Measurements from ENCODE around the gene ANKRD33B.
"Not testable (repeated sequence)": the region's sequence is repeated elsewhere in the genome, so short reads cannot be mapped to it uniquely, and the experiment has no call there.

ANKRD33B gene

DNA sequence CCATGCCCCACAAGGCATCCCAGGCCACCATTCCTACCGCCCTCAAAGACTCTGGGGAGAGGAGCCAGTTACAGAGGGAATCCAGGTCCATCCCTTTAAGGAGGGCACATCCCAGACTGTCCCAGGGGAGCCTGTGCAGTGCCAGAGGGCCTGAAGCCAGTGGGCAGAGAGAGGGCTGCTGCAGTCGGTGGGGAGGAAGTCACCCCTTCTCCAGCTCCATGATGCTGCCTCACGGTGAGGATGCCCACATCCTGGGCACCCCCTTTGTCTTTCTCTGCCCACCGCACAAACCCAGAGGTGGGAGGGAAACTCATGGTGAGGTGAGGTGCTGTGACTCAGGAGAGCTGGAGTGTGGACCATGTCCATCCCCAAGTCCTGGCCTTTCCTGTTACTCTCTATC, 26.2 kb upstream of the ANKRD33B start:
- no peak for DNase-seq

DNA sequence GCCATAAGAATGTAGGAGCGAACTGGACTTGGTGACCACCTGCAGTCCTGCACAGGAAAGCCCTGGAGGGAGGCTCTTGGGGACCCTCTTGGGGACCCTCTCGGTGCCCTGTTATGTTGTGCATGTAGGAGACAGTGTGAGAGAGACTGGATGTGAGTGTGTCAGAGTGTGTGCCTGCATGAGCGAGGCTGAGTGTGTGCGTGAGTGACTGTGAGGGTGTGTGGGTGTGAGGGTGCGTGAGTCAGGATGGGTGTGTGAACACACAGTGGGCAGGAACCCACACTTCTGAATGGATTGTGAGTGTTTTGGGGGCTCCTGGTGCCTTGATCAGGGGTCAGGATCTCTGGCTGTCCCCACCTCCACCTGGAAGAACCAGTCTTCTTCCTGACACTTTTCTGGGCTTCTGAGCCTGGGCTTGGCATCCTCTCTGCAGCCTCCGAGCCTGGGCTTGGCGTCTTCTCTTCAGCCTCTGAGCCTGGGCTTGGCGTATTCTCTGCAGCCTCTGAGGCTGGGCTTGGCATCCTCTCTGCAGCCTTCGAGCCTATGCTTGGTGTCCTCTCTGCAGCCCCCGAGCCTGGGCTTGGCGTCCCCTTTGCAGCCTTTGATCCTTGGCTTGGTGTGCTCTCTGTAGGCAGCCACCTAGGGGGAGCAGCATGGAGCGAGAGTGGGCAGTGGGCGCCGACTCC, 25.6 kb upstream of the ANKRD33B start:
- no peak for DNase-seq

DNA sequence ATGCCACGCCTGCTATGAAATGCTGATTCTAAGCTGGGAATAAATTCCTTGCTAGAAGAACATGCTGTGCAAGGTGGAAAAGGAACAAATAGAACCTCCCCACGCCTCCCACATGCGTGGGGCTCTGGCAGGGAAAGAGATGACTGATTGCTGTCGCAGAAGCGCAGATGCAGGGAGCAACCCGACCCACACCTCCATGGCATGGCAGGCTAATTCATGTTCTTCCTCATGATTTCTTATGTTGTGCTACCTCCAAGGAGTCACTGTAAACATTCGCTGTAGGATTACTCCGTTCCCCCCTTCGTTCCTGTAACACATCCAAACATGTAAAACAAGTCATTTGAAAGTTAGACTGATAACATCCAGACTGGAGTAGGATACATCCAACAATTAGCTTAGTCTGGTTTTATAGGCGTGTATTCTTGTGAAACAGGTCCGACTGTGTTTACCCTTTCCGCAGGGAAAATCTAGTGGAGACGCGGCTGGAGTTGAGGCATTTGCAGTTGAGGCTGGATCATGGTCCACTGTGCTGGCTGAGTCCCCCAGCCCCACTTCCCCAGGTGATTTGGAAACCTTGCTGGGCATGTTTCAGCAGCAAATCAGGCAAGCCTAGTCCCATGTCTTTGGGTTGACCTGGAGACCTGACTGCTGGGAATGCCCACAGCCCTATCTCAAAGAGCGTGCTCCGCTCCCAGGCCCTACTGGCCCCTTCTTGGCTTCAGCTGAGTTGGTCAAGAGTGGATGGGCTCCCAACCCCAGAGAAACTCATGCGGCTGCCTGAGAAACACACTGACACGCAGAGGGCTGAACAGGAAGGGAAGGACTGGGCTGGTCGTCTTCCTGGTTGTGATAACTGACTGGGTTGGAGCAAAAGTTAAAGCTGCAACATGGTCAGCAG, 24.8 kb upstream of the ANKRD33B start:
- DNase-seq, result no peak

DNA sequence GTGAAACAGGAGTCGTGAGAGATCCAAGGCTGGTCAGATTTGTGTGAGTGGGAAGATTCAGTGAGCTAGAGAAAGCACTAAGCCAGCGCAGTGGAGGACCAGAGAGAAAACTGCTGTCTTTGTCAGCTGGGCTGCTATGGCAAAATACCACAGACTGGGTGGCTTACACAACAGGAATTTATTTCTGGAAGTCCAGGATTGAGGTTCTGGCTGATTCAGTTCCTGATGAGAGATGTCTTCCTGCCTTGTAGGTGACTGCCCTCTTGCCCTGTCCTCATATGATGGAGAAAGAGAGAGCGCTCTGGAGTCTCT, 24.2 kb upstream of the ANKRD33B start:
- DNase-seq, result no peak

DNA sequence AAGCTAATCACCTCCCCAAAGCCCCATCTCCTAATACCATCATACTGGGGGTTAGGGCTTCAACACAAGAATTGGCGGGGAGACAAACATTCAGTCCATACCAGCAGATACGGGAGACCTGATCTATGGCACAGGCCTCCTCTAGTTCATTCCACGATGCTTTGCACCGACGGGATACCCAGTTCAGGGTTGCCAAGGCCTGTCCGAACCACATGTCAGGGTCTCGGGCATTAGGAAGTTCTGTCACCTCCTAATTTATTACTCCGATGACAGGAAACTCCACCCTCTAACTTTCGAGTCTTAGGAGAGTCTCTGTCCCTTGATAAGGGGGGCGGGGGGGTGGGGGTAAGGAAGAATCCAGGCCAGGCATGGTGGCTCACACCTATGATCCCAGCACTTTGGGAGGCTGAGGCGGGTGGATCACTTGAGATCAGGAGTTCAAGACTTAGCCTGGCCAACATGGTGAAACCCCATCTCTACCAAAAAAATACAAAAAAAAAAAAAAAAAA, 23.8 kb upstream of the ANKRD33B start:
- DNase-seq, result no peak

DNA sequence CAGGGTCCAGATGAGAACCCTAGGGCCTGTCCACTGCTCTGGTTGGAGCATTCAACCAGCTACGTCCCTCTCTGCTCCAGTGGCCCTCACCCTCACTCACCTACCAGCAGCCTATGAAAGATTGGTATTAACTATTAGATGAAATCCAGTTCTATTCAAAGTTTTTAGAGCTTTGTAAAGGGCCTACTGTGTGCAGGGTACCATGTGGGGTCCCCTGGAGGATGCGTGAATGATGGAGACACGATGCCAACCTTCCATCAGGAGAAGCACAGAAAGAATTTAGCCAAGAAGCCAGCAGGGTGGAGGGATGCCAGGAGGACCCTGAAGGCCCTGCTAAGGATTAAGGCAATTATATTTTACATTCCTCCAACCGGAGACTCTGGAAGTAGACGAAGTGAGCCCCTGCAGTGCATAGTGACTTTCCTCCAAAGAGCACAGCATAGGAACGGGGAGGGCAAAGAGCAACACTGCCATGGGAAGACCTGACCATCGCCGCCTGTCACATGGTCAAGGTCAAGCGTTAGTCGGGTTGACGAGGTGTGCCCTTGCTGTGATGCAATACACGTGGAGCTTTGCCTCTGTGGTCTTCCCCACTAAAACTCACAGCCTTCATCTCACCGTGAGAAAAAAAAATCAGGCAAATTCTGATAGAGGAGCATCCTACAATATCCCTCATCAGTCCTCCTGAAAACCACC, 22.8 kb upstream of the ANKRD33B start:
- no peak for DNase-seq

DNA sequence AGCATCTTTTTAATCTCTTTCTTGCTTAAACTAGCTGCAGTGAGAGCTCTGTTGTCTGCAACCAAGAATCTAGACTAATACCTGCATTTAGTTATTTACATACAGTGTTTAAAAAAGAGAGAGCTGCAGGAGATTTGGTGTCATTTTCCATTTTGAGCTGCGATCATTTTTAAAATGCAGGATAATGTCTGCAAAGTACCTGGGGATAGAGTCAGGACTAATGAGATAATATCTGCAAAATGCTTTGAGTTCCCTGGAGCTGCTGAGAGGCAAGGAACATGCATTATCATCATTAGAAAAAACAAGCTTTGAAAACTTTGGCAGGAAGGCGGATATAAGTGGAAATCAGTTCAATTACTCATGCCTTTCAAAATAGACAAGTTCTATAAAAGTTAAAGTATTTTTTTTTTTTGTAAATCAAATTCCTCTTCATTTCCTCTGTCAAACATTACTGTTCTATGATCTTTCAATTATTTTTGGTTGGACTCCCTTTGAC, 21.8 kb upstream of the ANKRD33B start:
- DNase-seq, result no peak

DNA sequence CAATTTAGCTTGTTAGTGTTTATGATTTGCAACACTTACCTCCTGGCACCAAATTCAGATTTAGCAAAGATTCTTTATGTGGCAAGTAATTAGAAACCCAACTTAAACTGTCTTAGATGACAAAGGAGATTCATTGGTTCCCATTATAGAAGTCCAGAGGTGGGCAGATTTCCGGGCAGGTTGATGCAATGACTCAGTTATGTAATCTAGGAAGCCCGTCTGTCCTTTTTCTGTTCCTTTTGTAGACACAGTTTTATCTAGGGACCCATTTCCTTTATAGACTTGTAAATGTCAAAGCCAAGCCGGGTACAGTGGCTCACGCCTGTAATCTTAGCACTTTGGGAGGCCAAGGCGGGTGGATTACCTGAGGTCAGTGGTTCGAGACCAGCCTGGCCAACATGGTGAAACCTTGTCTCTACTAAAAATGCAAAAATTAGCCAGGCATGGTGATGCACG, 20.3 kb upstream of the ANKRD33B start:
- DNase-seq, result no peak

DNA sequence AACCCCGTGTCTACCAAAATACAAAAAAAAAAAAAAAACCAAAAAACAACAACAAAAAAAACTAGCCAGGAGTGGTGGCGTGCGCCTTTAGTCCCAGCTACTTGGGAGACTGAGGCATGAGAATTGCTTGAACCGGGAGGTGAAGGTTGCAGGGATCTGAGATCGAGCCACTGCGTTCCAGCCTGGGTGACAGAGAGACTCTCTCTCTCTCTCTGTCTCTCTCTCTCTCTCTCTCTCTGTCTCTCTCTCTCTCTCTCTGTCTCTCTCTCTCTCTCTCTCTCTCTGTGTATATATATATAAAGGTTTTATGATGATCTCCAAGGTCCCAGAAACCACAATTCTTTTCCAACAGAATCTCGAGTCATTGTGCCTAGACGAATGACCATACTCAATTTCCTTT, 18.8 kb upstream of the ANKRD33B start:
- no peak for DNase-seq

DNA sequence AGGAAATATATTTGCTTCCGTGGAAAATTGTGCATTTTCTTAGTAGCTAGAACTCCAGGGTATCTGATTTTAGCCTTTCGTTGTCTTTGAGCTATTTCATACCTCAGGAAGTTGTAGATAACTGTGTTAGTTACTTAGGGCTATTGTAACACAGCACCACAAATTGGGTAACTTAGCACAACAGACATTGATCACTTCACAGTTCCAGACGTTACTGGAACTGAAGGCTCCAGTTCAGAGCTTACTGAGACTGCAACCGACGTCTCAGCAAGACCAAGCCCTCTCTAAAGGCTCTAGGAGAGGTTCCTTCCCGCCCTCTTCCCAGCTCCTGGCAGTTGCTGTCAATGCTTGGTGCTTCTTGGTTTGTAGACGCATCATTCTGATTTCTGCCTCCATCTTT, 17.7 kb upstream of the ANKRD33B start:
- no peak for DNase-seq

DNA sequence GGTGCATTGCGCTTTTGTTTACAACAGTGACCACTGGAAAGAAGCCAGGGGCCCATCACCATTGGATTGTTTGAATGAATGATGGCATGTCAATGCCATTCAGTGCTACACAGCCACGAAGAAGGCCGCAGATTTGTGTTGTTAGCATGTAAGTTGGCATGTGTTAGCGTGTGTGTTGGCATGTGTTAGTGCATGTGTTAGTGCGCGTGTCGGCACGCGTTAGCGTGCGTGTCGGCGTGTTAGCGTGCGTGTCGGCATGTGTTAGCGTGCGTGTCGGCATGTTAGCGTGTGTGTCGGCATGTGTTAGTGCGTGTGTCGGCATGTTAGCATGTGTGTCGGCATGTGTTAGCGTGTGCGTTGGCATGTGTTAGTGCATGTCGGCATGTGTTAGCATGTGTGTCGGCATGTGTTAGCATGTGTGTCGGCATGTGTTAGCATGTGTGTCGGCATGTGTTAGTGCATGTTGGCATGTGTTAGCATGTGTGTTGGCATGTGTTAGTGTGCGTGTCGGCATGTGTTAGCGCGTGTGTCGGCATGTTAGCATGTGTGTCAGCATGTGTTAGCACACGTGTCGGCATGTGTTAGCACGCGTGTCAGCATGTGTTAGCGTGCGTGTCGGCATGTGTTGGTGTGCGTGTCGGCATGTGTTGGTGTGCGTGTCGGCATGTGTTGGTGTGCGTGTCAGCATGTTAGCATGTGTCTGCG, 15.3 kb upstream of the ANKRD33B start:
- no peak for DNase-seq

DNA sequence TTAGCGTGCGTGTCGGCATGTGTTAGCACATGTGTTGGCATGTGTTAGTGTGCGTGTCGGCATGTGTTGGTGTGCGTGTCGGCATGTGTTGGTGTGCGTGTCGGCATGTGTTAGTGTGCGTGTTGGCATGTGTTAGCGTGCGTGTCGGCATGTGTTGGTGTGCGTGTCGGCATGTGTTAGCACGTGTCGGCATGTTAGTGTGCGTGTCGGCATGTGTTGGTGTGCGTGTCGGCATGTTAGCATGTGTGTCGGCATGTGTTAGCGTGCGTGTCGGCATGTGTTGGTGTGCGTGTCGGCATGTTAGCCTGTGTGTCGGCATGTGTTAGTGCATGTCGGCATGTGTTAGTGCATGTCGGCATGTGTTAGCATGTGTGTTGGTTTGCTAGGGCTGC, 14.8 kb upstream of the ANKRD33B start:
- not testable (repeated sequence) for DNase-seq

DNA sequence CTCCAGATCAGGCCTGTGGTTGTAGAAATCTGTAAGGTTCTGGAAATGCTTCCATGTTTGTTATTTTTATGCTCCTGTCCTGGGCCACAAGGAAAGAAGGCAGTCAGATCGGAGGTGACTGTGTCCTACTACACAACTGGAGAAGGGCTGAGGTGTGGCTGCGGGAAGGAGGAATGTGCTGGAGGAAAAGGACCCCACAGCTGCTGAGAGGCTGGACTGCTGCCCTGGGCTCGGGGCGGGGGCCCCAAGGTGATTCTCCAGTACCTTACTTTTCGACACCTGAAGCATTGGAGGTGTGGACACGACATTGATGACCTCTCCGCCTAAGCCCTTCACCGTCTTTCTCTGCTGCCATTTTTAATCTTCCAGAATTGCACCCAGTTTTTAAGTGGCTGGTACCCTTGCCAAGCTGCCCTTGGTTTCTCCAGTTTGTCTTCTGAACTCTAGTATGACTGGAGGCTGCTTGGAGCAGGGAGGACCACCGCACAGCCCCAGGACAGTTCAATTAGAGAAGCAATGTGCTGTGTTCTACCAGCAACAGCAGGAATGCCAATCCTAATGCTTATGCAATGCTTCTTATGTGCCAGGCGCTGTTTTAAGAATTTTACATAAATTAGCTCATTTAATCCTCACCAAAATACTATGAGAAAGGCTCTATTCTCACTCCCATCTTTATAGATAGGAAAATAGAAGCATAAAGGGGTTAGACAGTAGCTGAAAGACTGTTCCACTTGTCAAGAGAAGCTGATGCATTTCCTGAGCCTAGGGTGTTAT, 13.5 kb upstream of the ANKRD33B start:
- no peak for DNase-seq

DNA sequence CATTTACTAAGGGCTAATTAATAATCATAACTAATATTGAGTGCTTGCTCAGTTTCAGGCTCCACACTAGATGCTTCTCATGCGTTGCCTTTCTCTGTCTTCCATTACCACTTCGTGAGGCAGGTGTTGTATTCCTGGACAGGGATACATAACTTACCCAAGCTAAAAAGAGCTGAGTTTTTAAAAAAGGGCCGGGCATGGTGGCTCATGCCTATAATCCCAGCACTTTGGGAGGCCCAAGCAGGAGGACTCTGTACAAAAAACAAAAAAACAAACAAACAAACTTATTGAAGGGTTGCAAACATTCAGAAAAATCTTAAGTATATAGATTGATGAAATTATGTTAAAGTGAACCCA, 12.1 kb upstream of the ANKRD33B start:
- no peak for DNase-seq

DNA sequence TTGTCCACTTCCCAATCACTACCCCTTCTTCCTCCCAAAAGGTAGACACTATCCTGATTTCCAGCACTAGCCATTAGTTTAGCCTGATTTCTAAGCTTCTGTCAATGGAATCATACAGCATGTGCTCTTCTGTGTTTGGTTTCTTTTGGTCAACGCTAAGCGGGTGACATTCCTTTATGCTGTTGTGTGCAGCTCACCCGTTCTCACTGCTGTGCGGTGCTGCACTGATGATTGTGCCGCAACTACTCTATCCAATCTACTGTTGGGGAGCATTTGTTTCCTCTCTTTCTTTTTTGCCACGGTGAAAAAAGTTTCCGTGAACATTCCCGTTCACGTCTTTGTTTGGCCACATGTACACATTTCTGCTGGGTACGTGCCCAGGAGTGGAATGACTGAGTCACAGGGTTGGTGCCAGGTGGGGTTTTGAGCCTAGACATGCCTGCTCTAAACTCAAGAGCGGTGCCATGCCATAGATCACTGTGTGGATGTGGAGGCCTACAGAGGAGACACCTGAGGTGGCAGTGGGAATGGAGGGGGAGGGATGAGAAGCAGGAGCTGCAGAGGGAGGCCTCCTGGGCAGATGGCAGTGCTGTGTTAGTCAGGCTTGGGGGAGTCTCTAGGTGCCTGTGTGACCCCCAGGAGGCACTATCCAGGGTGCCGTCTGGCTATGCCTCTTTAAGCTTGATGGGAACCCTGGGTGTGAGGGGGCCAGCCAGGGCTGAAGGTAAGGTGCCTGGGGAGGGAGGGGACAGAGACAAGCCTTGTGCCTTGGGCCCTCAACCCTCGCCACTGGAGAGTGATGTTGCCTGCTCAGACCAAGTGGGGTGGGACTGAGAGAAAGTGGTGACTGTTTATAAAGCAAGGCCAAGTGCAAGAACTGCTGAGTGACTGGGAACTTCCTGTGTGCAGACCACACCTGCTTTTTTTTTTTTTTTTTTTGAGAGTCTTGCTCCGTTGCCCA, 11.4 kb upstream of the ANKRD33B start:
- no peak for DNase-seq

DNA sequence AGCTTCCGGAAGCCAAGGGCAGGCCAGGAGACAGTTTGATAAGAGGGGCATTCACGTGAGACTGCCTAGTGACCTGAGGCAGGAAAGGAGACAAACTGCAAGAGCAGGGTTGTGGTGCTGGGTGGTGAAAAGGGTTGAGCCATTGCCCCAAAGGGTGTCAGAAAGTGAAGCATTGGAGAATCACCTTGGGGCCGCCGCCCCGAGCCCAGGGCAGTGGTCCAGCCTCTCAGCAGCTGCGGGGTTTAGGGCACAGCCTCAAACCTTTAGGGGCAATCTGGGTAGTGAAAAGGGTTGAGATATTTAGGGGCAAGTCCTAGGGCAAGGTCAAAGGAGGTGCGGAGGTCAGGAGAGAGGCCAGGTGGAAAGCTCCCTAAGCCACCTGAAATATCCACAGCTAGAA, 10.4 kb upstream of the ANKRD33B start:
- DNase-seq, result no peak

DNA sequence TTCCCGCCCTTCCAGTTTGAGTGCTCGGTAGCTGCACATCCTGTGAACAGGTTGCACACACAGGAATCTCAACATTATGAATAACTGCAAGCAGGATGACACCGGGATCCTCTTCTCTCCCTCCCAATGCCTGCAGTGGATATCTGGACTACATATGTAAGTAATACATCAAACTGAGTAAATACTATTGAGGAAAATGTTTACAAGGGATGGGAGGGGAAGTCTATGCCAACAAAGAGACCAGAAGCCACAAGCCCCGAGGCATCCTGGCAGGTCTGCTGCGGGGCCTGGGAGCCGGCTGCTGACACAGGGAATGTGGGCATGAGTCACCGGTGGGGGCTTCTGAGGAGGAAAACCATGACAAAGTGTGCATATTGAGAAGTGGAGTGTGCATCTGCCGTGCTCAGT, 8.6 kb upstream of the ANKRD33B start:
- no peak for DNase-seq

DNA sequence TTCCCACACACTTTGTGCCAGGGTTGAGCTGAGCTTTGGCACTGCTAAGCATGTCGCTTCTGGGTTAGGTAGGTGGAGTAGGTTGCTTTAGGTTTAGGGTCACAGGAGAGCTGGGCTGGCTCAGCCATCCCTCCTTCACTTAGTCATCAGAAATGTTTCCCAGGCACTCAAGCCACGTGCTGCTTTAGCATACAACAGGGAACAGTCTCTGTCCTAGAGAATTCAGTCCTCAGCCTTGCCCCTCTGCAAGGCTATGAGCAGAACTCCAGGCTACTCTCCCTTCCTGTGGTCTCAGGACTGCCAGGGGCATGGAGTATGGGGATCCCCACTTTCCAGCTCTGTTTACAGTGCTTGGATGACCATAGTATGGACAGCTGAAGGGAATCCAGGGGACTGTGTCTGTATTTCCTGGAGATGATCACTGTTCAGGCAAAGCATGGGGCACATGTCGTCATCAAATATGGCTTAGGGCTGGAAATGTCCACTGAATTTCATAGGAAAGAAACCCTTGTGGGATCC, 7.5 kb upstream of the ANKRD33B start:
- no peak for DNase-seq

DNA sequence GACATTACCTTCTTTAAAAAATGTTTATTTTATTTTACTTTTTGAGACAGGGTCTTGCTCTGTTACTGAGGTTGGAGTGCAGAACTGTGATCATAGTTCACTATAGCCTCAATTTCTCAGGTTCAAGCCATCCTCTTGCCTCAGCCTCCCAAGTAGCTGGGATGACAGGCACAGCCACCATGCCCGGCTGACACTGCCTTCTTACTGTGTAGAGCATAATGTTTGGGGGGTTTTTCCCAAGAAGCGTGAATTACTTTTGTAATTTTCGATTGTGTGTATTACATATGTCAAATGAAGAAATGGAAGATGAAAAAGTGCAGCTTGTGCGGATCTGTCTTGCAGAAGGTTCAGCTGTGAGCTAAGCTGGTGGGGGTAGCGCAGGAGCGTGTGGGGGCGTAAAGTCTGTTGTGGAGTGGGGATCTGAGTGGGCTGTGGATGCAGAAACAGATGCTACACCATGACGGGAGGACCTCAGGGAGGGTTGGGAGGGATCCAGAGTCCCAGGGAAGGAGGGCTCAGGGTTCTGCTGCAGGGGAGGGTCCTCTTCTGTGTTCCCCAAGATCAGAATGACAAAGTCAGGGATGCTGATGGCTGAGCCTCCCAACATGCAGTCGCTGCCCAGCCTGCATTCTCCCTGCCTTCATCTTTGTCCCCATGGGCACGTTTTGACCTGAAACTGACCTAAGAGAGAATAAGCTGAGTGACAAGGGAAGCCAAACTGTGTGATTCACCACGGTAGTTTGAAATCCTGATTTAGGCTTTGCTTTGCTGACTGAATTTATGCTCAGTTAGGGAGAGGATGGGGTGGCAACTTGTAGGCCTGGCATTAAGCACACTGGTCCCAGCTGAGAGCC, 6.8 kb upstream of the ANKRD33B start:
- no peak for DNase-seq

DNA sequence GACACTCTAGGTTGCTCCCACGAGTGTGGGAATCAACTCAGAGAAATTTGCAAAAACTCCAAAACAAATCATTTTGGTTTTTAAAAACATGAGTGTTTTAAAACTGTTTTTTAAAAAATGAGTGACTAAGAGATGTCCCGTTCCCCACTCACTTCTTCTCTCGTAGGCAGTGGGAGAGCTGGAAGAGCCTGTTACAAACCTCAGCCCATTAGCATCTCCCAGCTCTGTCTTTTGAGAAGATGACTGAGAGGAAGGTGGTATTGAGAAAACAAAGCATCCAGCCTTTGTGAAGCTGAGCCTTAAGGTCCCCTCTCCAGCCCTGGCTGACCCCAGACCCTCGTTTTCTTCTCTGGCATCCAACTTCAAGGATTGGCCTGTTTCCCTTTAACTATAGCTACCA, 4.7 kb upstream of the ANKRD33B start:
- no peak for DNase-seq

Measured in central memory CD4-positive, alpha-beta T cell (primary cell).